ENCODE data around the gene RAB3GAP2.
"Not testable (repeated sequence)": the region's sequence is repeated elsewhere in the genome, so short reads cannot be mapped to it uniquely, and the experiment has no call there.

Gene RAB3GAP2

DNA sequence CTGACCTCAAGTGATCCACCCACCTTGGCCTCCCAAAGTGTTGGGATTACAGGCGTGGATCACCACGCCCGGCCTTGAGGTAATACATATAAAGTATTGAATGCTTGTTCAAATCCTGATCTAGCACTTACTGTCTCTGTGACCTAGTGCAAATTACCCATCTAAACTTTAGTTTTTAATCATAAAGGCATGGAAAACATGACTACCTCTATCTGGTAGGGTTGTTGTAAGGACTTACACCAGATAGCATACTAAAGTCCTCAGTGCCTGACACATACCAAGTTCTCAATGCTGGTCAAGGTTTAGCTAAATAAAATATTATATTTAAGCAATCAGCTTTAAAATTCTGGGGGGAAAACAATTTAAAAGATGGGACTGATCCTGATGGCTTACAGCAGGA, 38.3 kb downstream of the RAB3GAP2 start:
- DNase-seq: no peak

DNA sequence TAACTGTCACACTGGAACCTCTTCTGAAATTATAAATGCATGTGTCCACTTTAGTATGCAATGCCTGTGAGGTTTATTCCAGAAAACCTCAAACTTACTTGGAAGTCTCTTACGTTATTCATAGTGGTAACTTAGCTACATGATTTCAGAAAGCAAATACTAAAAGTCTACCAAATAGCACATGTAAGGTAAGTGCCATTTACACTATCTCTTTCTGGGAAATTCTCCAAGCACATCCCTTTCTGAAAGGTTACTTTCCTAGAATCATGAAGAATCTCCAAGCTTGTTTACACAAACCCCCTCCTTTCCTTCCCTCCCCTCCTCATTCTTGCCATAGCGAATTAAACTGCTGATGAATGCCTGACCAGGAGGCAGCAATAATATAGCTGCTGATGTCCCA, 42.5 kb downstream of the RAB3GAP2 start:
- no peak for DNase-seq

DNA sequence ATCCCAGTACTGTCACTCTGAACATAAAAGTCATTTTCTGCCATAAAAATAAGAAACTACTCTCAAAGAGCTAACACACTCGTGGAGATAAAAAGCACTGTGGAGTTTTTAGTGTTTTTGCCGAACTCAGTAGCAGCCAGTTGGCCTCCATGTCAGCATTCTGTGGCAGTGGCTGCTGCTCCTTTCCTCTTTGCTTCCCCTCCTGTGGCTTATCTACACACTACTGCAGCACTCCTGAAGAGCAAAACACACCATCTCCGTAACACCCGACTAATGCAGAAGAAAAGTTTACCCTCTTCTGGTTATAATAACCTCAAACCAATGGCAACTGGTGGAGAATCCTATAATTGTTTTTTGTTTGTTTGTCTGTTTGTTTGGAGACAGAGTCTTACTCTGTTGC, 44.9 kb downstream of the RAB3GAP2 start:
- DNase-seq: no peak

DNA sequence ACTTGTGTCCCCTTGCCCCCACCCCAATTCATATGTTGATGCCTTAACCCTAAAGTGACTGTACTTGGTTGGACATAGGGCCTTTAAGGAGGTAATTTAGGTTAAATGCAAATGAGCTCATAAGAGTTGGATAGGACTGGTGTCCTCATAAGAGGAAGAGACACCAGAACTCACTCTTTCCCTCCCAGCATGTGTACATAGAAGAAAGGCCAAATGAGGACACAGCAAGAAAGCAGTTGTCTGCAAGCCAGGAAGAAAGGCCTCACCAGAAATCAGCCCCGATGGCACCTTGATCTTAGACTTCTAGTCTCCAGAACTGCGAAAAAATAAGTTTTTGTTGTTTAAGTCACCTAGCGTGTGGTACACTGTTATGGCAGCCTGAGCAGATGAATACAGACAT, 45.5 kb downstream of the RAB3GAP2 start:
- DNase-seq: no peak

DNA sequence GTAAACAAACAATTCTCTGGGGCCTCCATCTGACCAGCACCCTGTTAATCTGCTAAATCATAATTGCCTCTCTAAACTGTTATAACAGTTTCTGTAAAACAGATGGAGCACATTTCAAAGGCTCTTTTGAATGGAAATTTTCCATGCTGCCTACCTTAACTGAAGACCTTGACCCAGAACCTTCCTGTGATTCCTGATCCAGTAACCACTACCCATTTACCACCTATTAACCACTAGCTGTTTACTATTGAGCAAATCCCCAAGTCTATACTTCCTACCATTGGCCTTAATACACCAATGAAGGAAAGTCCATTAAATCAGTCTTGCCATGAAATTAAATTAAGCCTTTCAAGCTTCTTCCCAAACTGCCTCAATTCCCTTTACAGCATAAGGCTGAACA, 46.3 kb downstream of the RAB3GAP2 start:
- DNase-seq: no peak

DNA sequence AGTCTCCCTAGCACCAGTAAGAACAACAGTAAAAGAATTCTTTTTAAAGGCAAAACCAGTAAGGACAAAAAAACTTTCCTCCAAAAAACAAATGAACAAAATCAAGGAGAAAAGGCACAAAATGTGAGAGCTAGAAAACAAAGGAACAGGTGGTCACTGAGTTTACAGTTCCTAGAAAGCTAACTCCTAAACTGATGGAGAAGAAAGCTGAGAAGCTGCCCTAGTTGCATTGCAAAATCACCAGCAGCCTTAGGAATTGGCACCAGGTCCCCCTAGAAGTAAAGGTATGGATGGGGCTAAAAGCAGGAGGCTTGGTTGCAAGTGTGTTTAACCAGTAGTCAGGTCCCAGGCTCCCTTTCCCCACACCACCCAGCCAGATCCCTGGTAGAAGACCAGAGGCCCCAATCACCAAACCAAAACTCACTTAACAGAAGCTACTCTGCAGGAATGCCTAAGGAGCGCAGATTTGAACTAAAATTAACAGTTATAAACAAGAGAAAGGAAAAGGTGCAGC, 47.6 kb downstream of the RAB3GAP2 start:
- no peak for DNase-seq

DNA sequence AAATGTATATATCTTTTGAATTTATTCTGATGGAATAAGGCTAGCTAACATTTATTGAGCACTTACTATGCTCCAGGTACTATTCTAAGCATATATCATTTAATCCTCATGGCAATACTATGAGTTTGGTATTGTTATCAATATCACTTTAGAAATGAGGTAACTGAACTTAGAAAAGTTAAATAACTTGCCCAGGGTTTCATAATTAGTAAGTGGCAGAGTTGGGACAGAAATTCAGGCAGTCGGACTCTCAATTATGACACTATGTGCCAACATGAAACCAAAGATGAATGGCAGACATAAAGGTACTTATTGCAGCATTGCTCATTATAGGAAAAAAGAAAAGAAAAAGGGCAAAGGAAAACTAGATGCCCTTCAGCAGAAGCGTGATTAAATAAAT, 48.2 kb downstream of the RAB3GAP2 start:
- DNase-seq: no peak

DNA sequence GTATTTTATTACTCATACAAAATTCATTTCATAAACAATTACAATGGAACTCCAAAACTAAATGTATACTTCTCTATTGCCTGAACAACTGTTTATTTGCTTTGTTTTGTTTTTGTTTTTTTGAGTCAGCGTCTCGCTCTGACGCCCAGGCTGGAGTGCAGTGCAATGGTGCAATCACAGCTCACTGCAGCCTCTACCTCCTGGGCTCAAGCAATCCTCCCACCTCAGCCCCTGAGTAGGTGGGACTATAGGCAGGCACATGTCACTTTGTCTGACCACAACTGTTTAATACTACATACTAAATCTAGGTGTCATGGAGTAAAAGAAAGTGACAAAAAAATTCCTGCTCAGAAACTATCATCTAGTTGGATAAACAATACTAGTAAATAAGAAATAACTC, 49.3 kb downstream of the RAB3GAP2 start:
- DNase-seq: no peak

DNA sequence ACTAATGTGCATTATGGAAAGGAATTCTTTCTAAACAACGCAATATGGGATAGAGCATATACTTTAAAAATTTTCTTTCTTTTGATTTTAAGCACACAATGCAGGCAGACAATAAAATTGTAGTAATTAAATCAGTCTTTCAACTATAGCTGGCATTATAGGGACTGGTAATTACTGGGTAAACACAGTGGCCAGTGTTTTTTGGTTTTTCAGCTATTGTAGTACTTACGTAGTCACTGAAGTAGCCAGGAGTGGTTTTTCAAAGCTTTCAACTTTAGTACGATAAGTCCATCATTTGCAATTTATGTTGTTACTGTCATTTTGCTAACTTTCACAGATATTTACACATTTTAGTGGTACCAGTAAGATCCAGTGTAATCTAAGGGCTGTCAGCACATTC, 50.6 kb downstream of the RAB3GAP2 start:
- DNase-seq: no peak

DNA sequence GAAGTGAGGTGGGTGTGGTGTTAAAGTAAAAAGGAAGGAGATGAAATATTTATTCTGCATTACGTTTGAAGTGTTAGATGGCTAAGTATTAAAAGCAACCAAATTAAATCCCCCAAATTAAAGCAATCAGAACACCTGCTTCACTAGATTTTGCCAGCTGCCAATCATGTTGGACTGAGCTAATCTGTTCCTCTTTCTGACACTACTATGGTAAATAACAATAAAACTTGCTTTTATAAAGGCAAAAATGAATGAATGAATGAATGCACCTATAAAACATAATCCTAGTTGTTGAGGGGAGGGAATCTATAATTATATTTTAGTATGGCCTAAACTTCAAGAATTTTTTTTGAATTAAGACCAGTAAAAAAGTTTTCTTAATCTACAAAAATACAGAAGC, 51.0 kb downstream of the RAB3GAP2 start:
- no peak for DNase-seq

DNA sequence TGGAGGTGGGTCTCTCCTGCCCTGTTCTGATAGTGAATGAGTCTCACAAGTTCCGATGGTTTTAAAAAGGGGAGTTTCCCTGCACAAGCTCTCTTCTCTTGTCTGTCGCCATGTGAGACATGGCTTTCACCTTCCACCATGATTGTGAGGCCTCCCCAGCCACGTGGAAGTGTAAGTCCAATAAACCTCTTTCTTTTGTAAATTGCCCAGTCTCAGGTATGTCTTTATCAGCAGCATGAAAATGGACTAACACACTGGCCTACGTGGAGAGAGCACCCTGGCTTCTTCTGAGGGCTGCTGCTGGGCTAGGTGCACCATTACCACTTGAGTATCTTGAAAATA, 51.6 kb downstream of the RAB3GAP2 start:
- DNase-seq: not testable (repeated sequence)

DNA sequence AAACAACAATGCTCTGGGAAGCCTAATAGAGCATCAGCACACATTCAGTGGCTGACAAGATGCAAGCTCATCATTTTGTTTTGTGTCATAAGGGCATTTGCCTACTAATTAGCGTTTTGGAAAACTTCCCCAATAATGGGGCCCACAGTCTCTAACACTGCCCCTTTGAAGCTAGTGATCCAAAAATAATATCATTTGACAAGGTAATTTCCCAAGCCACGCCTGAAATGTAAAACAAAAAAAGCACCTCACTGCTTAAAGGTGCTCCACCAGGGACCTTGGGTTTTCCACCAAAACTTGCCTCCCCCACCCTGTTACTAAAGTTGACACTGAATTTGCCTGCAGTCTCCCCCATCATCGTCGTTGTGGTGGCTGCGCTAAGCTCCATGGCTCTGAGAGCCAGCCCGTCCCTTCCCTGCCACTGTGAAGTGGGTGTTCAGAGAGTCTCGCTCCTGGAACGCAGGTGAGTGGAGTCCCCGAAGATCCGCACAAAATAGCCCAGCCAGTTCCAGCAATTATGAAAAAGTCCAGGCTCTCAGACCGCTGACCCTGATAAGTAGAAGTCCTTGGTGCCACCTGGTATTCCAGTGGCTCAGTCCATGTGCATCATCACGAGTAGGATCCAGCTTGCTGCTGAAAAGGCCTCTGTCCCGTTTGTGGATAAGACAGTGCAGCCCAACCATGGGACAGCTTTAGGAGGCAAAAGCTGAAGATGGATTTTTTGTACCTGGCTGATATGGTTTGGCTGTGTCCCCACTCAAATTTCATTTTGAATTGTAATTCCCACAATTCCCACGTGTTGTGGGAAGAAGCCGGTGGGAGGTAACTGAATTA, 52.2 kb downstream of the RAB3GAP2 start:
- DNase-seq: no peak

DNA sequence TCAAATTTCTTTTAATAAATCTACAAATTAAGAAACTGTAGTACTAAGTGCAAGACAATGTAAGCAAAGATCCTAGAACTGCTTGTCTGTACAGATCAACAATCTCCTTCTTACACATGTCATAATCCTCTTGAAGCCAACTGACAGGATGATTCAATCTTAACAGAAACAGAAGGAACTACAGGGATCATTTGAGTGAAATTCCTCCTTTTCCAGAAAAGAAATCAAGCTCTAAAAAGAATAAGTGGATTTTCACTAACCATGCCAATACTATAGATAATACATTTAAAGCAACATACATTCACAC, 53.2 kb downstream of the RAB3GAP2 start:
- no peak for DNase-seq

DNA sequence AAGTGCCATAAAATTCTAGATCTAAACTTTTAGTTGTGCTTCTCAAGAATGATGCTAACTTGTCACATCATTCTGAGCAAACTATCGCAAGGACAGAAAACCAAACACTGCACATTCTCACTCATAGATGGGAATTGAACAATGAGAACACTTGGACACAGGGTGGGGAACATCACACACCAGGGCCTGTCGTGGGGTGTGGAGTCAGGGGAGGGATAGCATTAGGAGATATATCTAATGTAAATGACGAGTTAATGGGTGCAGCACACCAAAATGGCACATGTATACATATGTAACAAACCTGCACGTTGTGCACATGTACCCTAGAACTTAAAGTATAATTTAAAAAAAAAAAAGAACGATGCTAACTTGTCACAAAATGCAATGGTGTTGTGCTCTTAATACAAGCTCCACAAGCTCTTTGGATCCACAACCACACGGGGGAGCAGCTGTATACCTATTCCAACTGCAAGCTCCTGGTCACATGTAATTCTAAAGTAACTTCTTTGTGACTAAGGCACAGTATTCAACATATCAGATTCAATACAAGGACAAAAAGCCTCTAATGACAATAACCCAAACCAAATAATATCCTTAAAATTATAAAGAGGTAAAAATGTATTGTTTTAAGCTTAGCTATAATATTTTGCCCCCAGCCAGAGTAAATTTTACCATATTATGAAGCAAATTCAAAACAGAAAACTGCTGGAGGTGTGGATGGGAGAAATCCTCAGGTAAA, 53.7 kb downstream of the RAB3GAP2 start:
- DNase-seq: peak; percentile 67

DNA sequence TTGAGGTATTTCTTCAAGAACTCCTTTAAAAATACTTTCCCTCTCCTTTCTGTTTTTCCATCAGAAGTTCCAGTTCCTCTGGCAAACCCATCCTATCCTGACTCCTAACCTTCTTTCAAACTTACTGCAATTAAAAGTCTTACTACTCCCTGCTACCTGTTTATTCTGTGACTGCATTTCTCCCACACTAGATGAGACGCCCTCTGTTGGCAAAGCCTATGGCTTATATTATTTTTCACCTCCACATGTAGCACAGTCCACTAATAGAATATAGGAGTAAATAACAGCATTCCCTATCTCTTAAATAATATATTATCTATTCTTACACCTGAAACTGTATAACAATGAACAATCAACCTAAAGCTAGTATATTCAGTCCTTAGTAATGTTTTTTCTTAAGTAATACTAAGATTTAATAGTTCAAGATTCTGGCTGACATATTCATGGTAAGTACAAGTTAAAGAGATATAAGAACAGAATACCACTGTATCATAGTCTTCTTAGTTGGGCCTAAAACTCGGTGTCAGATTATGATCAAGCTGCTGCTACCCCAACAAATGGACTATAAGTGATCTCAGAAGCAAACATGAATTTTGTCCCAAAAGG, 54.8 kb downstream of the RAB3GAP2 start:
- DNase-seq: peak; percentile 15

DNA sequence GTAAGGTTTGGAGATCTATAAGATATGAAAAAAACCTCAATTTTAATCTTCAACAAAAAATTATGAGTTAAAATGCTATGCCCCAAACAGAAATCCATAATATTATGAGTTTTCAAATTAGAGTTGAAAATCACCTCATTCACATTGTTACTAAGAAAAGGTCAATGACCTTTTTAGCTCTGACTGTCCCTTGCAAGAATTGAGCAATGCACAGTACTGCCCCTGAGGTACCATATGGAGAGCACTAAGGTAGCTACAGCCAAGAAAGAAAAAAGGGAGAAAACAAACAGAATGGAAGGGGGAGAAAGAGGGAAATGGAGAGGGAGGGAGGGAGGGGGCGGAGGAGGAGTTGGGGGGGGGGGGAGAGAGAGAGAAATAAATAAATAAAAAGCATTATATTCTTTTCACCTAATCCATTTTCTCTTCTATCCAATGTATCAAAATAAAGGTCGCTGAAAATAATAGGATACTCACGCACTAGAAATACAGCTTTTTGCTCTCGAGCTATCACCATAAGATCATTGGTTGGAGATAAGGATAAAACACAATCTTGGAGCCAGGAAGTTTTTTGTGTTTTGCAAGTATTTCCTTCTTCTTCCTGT, 58.8 kb downstream of the RAB3GAP2 start:
- DNase-seq: peak; percentile 41

DNA sequence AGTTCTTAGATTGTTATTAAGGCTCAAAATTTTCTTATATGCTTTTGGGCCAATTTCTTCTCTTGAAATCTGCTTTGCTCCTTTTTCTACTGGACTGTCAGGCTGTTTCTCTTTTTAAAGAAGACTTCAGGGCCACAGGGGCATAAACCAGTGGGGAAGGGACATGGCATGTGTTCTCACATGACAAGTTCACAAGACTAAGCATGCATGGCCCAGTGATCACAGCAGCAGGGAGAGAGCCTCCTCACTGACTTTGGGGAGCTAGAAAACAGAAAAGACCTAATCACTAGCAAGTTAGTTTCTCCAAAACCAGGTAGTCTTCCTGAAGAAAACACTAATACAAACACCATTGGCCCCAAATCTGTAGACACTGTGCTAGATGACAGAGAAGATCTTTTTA, 64.8 kb downstream of the RAB3GAP2 start:
- no peak for DNase-seq

DNA sequence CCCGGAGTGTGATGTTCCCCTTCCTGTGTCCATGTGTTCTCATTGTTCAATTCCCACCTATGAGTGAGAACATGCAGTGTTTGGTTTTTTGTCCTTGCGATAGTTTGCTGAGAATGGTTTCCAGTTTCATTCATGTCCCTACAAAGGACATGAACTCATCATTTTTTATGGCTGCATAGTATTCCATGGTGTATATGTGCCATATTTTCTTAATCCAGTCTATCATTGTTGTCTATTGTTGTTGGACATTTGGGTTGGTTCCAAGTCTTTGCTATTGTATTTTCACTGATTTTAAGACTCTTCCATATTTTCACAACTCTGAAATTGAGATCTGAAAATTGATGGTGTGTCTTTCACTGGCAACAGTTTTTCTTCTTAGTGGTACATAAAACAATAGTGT, 67.5 kb downstream of the RAB3GAP2 start:
- not testable (repeated sequence) for DNase-seq

DNA sequence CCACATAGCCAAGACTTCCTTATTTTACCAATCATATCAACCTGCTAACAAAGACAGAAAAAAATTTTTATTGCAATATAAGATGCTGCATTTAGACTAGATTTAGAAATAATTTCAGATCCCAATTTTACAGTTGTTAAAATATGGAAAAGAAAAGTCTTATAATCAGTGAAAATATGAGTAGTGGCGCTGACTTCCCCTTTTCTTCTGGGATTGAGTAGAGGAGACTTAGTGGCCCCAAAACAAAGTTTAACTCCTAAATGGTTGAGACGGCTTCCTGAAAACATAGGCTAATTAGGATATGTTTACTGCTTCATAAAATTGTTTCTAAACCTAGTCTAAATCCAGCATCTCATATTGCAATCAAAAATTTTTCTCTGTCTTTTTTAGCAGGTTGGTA, 68.4 kb downstream of the RAB3GAP2 start:
- no peak for DNase-seq

DNA sequence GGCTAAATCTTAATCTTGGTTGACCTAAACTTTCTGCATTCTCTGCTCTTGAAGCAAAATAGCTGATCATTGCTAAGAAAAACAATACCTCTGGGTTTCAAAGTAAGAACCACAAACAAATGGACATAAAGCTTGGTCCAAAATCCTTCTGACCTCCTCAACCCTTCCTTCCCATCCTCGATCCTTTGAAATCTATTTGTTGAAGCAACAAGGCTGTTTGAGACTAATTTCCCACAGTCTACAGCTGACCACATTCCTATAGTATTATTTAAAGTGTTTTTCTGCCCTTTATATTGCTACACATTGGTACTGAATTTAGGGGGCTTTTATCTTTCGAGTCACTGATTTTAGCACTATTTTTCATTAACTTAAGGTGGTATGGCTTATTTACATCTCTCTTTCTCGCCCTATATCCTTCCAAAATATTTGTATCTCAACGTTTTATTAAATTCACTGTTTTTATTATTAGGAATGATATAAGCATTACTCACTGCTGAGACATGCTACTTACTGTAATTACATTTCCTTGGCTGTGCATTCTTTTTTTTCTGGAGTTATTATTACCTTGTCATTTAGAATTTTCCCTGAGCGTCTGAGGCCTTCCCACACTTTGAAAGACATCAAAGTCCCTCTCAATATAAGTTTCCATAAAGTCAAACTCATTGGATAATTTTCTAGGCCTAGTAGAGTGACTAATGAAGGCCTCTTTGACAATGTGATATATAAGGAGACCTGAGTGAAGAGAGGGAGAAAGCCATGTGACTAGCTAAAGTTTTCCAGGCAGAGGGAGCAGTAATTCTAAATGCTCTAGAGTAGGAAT, 73.9 kb downstream of the RAB3GAP2 start:
- no peak for DNase-seq

DNA sequence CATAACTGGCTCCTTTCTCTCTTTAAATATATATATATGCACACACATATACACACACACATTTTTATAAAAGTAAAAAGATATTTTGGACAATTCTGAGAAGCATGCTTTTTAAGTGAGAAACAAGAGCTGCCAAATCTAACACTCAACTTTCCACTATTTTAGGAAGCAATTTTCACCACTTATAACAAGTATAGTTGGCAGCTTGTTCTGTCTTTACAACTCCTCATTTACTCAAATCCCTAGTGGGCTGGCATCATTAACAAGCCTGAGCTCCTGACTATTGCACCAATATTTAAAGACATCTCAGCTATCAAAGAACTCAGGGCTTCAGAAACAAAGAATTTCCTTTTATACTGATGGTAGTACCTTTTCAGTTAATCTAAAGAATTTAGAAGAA, 76.6 kb downstream of the RAB3GAP2 start:
- DNase-seq: no peak

DNA sequence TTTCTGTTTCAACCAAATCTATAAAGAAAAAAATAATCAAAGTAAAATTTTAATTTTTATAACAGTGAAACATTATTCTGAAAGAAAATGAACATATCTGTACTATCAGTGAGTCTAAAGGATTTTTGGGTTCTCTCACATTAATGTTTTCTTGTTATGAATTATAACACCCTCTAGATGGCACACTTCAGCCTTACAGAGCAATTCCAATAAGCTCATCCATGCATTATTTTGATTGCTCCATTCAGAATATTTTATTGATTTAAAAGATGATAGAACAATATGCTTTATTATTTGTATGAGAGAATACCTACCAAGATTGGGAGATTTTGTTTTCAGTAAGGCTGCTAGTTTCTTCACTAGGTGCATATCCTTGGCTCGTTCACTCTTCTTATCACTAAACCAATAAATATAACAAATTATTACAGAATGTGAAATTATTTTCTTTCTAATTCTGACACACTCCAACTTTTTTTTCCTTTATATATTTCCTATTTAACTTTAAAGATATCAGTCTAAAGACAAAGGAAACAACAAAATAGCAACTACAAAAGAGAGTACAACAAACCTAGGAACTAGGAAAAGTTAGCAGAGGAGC, 82.4 kb downstream of the RAB3GAP2 start:
- peak; percentile 57 for DNase-seq
